Measurements from ENCODE around the gene SUFU. TPM values are rescaled to one million over a fixed set of nuclear protein-coding genes. Genes with fewer than 3 reads are reported as not detected.

SUFU gene
- total RNA-seq, 1 donor from 2014 or later, result 16.9 TPM

GRCh38 chr10:102550636-102551210 is 47.0 kb downstream of the SUFU start:
- no peak overlapping the region for H3K27ac Mint-ChIP-seq (ENCODE audit: unreplicated experiment)
- DNase-seq (ENCODE audit: extremely low spot score, unreplicated experiment), result no peak
- no peak overlapping the region for H3K4me3 Mint-ChIP-seq (ENCODE audit: unreplicated experiment)

GRCh38 chr10:102552533-102552932 is 48.8 kb downstream of the SUFU start:
- Mint-ChIP-seq H3K27ac (ENCODE audit: unreplicated experiment) (no peak overlapping the region), H3K36me3 (ENCODE audit: unreplicated experiment) (peaks cover 17% of the 10 kb centered on the region), H3K4me3 (ENCODE audit: unreplicated experiment) (no peak overlapping the region), H3K4me1 (ENCODE audit: unreplicated experiment) (peaks cover 5% of the 10 kb centered on the region), H3K9me3 (ENCODE audit: unreplicated experiment) (no peaks in the 10 kb centered on the region), H3K27me3 (ENCODE audit: unreplicated experiment) (no peaks in the 10 kb centered on the region)
- TF ChIP-seq CTCF (IDR thresholded peaks at IDR 0.05), result no peak
- no peak for DNase-seq (ENCODE audit: extremely low spot score, unreplicated experiment)

More at GRCh38 chr10:102550636-102551210, 47.0 kb downstream of the SUFU start:
- Mint-ChIP-seq H3K9me3 (ENCODE audit: unreplicated experiment) (no peaks in the 10 kb centered on the region), H3K4me1 (ENCODE audit: unreplicated experiment) (peaks cover 7% of the 10 kb centered on the region), H3K36me3 (ENCODE audit: unreplicated experiment) (peaks cover 17% of the 10 kb centered on the region), H3K27me3 (ENCODE audit: unreplicated experiment) (no peaks in the 10 kb centered on the region)
- TF ChIP-seq CTCF (IDR thresholded peaks at IDR 0.05), result no peak

- H3K27ac Mint-ChIP-seq (ENCODE audit: unreplicated experiment), result no peak overlapping the region
- no peaks in the 10 kb centered on the region for H3K27me3 Mint-ChIP-seq (ENCODE audit: unreplicated experiment)
- no peaks in the 10 kb centered on the region for H3K9me3 Mint-ChIP-seq (ENCODE audit: unreplicated experiment)
- DNase-seq (ENCODE audit: extremely low spot score, unreplicated experiment), result no peak
- peaks cover 17% of the 10 kb centered on the region for H3K36me3 Mint-ChIP-seq (ENCODE audit: unreplicated experiment)
- H3K4me3 Mint-ChIP-seq (ENCODE audit: unreplicated experiment), result no peak overlapping the region
- H3K4me1 Mint-ChIP-seq (ENCODE audit: unreplicated experiment), result peaks cover 5% of the 10 kb centered on the region
- no peak for TF ChIP-seq CTCF (IDR thresholded peaks at IDR 0.05)
Observed at GRCh38 chr10:102553771-102554170, 50.0 kb downstream of the SUFU start.

GRCh38 chr10:102554531-102554930 is 50.8 kb downstream of the SUFU start:
- no peak for DNase-seq (ENCODE audit: extremely low spot score, unreplicated experiment)
- no peak for TF ChIP-seq CTCF (IDR thresholded peaks at IDR 0.05)
- H3K36me3 Mint-ChIP-seq (ENCODE audit: unreplicated experiment), result peaks cover 17% of the 10 kb centered on the region
- H3K4me3 Mint-ChIP-seq (ENCODE audit: unreplicated experiment), result no peak overlapping the region
- no peaks in the 10 kb centered on the region for H3K9me3 Mint-ChIP-seq (ENCODE audit: unreplicated experiment)
- peaks cover 5% of the 10 kb centered on the region for H3K4me1 Mint-ChIP-seq (ENCODE audit: unreplicated experiment)
- no peak overlapping the region for H3K27ac Mint-ChIP-seq (ENCODE audit: unreplicated experiment)
- H3K27me3 Mint-ChIP-seq (ENCODE audit: unreplicated experiment), result no peaks in the 10 kb centered on the region

- H3K4me3 Mint-ChIP-seq (ENCODE audit: unreplicated experiment), result no peak overlapping the region
Observed at GRCh38 chr10:102555781-102556328, 52.1 kb downstream of the SUFU start.

More at GRCh38 chr10:102555781-102556328, 52.1 kb downstream of the SUFU start:
- peaks cover 5% of the 10 kb centered on the region for H3K4me1 Mint-ChIP-seq (ENCODE audit: unreplicated experiment)
- DNase-seq (ENCODE audit: extremely low spot score, unreplicated experiment), result no peak
- H3K27ac Mint-ChIP-seq (ENCODE audit: unreplicated experiment), result no peak overlapping the region
- H3K9me3 Mint-ChIP-seq (ENCODE audit: unreplicated experiment), result no peaks in the 10 kb centered on the region
- TF ChIP-seq CTCF (IDR thresholded peaks at IDR 0.05), result no peak
- H3K27me3 Mint-ChIP-seq (ENCODE audit: unreplicated experiment), result no peaks in the 10 kb centered on the region
- peaks cover 11% of the 10 kb centered on the region for H3K36me3 Mint-ChIP-seq (ENCODE audit: unreplicated experiment)
